Measurements from ENCODE around the gene PTH2.
A peak's percentile ranks its signal among the peaks of the same experiment; 100 is the strongest.

Gene PTH2

GRCh38 chr19:49453013-49453756 is 29.9 kb upstream of the PTH2 start, which contains the start of gene ALDH16A1:
Gene ALDH16A1, plus strand, starts transcription at chr19:49453225. Its CDS starts 107 bp downstream, at chr19:49453332.
- Histone ChIP-seq H3K27ac (ENCODE audit: low read length) (peak within 1 kb of the TSS; percentile 75), H3F3A (ENCODE audit: insufficient read depth, low read length) (peaks cover 16% of the 10 kb centered on the region), H3K27me3 (replicated peaks; ENCODE audit: insufficient read depth, low read length) (no peaks in the 10 kb centered on the region), H3K36me3 (replicated peaks; ENCODE audit: insufficient read depth, low read length) (no peaks in the 10 kb centered on the region), H3K4me3 (ENCODE audit: low read length) (peak within 1 kb of the TSS; percentile 70), H3K79me2 (ENCODE audit: low read length) (peaks cover 37% of the 10 kb centered on the region), H4K20me1 (ENCODE audit: insufficient read depth, low read length) (no peaks in the 10 kb centered on the region), H3K4me1 (ENCODE audit: low read length) (peaks cover 17% of the 10 kb centered on the region), H2AFZ (ENCODE audit: low read length) (peak within 1 kb of the TSS; percentile 55), H3K4me2 (ENCODE audit: low read depth, low read length) (peak within 1 kb of the TSS; percentile 59), H3K9me3 (replicated peaks; ENCODE audit: insufficient read depth, low read length) (no peaks in the 10 kb centered on the region), H3K9ac (ENCODE audit: low read length) (peak within 1 kb of the TSS; percentile 87), H3K9me2 (replicated peaks; ENCODE audit: insufficient read depth, low read length) (no peaks in the 10 kb centered on the region)
- no peak for TF ChIP-seq EZH2 (optimal IDR thresholded peaks at IDR 0.05; ENCODE audit: low read depth, low read length)
- no peak for TF ChIP-seq CTCF (IDR thresholded peaks at IDR 0.05; ENCODE audit: low read length)
- TF ChIP-seq EZH2phosphoT487 (IDR thresholded peaks at IDR 0.05; ENCODE audit: low read length) = no peak
- peak; percentile 98 for DNase-seq

DNA sequence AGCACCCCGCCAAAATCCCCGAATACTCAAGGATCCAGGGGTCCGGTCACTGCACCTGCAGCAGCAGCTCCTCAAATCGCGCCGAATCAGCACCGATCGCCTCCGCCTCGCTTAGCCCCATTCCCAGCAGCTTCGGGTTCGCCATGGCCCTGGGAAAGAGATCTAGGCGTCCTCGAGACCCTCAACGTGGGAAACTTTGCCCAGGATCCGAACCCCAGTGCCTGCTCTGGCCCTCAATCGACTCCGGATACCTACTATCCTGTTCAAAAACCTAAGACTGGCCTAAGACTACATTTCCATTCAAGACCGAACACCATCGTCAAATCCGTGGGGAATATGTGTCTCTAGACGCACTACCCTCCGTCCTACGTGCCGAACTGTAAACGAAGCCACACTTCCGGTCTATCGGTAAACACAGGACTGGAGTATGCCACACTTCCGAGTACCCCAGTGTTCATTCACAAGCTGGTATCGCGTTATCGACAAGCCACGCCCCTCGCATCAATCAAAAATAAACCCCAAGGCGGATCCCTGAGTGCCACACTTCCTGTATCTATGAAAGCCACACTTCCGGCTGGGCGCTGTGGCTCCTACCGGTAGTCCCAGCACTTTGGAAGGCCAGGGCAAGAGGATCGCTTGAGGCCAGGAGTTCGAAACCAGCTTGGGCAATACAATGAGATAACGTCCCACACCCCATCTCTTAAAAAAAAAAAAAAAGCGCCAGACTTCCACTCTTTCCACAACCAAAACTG is 28.4 kb upstream of the PTH2 start, which contains the start of gene PIH1D1:
Gene PIH1D1, minus strand, starts transcription at position 385 of the 752 bp plus-strand sequence. Its CDS starts 240 bp downstream, at position 145.
- DNase-seq = peak; percentile 100
- H3F3A ChIP-seq (ENCODE audit: insufficient read depth, low read length) = peaks cover 19% of the 10 kb centered on the region
- peak within 1 kb of the TSS; percentile 55; the same call in 1 of the 2 replicates for H2AFZ ChIP-seq (ENCODE audit: low read length)
- H3K36me3 ChIP-seq (replicated peaks; ENCODE audit: insufficient read depth, low read length) = no peaks in the 10 kb centered on the region
- no peaks in the 10 kb centered on the region for H3K9me3 ChIP-seq (replicated peaks; ENCODE audit: insufficient read depth, low read length)
- no peaks in the 10 kb centered on the region for H3K9me2 ChIP-seq (replicated peaks; ENCODE audit: insufficient read depth, low read length)
- H3K27me3 ChIP-seq (replicated peaks; ENCODE audit: insufficient read depth, low read length) = no peaks in the 10 kb centered on the region
- H3K4me3 ChIP-seq (ENCODE audit: low read length) = peak within 1 kb of the TSS; percentile 84
- H3K4me1 ChIP-seq (ENCODE audit: low read length) = peaks cover 12% of the 10 kb centered on the region; the same call in 1 of the 2 replicates
- H3K9ac ChIP-seq (ENCODE audit: low read length) = peak within 1 kb of the TSS; percentile 87
- no peaks in the 10 kb centered on the region for H4K20me1 ChIP-seq (ENCODE audit: insufficient read depth, low read length)
- peak within 1 kb of the TSS; percentile 75; the same call in 1 of the 2 replicates for H3K27ac ChIP-seq (ENCODE audit: low read length)
- H3K79me2 ChIP-seq (ENCODE audit: low read length) = peaks cover 37% of the 10 kb centered on the region
- H3K4me2 ChIP-seq (ENCODE audit: low read depth, low read length) = peak within 1 kb of the TSS; percentile 80
- TF ChIP-seq CTCF (IDR thresholded peaks at IDR 0.05; ENCODE audit: low read length) (no peak), EZH2 (optimal IDR thresholded peaks at IDR 0.05; ENCODE audit: low read depth, low read length) (no peak)

- H2AFZ ChIP-seq (ENCODE audit: low read length) = no peak overlapping the region
- H3K27ac ChIP-seq (ENCODE audit: low read length) = no peak overlapping the region
- H3K4me2 ChIP-seq (ENCODE audit: low read depth, low read length) = peak overlapping the region; percentile 80
- H3K79me2 ChIP-seq (ENCODE audit: low read length) = peaks cover 35% of the 10 kb centered on the region
- DNase-seq = no peak
- no peaks in the 10 kb centered on the region for H3K9me3 ChIP-seq (replicated peaks; ENCODE audit: insufficient read depth, low read length)
- peak overlapping the region; percentile 5; the same call in 1 of the 2 replicates for H3K9ac ChIP-seq (ENCODE audit: low read length)
- no peaks in the 10 kb centered on the region for H4K20me1 ChIP-seq (ENCODE audit: insufficient read depth, low read length)
- 0 out of 2 replicates have a peak overlapping the region, but pooled peaks have one; percentile 5 for H3K4me3 ChIP-seq (ENCODE audit: low read length)
- H3K4me1 ChIP-seq (ENCODE audit: low read length) = peaks cover 12% of the 10 kb centered on the region; the same call in 1 of the 2 replicates
- H3F3A ChIP-seq (ENCODE audit: insufficient read depth, low read length) = peaks cover 19% of the 10 kb centered on the region
- H3K27me3 ChIP-seq (replicated peaks; ENCODE audit: insufficient read depth, low read length) = no peaks in the 10 kb centered on the region
- TF ChIP-seq EZH2phosphoT487 (IDR thresholded peaks at IDR 0.05; ENCODE audit: low read length) (no peak), CTCF (IDR thresholded peaks at IDR 0.05; ENCODE audit: low read length) (no peak), EZH2 (optimal IDR thresholded peaks at IDR 0.05; ENCODE audit: low read depth, low read length) (no peak)
- no peaks in the 10 kb centered on the region for H3K36me3 ChIP-seq (replicated peaks; ENCODE audit: insufficient read depth, low read length)
- no peaks in the 10 kb centered on the region for H3K9me2 ChIP-seq (replicated peaks; ENCODE audit: insufficient read depth, low read length)
Observed at GRCh38 chr19:49450405-49450804, 27.2 kb upstream of the PTH2 start.

Data from MM.1S (cell line).